Fibroblast of peridontal ligament (primary cell): Measurements from ENCODE around the gene MAPT.

ENCODE experiments used
- DNase-seq: peaks from one replicate; pipeline ENCODE4 v3.0.0-alpha.2; 2010; ENCODE audit errors: extremely low read depth

MAPT gene

DNA sequence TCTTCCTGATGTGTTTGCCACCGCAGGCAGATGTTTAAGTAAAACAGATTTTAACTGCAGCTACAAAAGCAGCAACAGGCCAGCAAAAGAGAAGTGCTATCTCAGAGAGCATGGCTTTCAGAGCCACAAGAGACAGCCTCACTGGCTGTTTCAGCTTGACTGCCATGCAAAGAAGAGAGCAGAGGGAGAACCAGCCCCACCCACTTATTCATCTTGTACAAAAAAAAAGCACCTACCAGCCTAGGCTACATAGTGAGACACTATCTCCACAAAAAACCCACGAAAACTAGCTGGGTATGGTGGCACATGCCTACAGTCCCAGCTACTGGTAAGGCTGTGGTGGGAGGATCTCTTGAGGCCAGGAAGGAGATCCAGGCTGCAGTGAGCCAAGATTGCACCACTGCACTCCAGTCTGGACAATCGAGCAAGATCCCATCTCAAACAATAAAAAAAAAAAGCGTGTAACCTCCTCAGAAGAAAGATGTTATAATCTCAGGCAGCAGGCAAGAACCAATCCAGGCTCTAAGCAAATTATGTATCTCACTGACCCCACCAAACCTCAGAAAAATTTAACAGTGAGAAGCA is 134.7 kb downstream of the MAPT start:
- DNase-seq: no peak

DNA sequence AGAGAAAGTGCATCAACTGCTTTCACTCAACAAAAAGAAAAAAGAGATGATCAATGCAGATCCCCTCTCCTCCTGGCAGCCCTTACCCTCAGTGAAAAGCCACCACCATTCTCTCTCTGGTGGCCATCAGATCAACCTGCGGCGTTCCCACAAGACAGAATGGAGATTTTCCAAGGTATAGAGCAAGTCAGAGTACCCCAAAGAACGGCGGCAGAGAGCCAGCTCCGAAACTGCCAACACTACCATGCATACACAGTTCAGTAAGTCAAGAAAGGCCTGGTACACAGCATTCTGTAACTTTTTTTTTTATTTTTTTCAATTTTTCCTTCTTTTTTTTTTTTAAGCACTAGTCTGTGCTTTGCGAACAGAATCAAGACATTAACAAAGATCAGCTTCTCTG is 135.3 kb downstream of the MAPT start:
- no peak for DNase-seq

DNA sequence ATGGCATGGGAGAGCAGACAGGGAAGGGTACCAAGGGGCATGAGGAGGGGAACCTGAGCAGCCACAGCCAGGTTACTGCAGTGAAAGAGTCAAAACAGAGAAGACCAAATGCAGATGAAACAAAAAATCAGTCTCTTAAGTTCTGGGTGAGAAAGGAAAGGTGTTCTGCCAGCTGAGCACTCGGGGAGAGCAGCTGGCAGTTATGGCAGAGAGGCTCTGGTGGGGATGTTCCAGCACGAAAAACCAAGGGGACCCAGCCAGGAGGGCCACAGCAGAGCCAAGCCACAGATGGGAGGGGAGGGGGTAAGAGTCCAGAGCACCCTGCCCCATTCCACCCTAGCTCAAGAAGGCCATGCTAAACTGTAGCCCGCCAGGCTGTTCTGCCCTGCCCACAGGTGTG is 136.4 kb downstream of the MAPT start:
- DNase-seq: no peak

DNA sequence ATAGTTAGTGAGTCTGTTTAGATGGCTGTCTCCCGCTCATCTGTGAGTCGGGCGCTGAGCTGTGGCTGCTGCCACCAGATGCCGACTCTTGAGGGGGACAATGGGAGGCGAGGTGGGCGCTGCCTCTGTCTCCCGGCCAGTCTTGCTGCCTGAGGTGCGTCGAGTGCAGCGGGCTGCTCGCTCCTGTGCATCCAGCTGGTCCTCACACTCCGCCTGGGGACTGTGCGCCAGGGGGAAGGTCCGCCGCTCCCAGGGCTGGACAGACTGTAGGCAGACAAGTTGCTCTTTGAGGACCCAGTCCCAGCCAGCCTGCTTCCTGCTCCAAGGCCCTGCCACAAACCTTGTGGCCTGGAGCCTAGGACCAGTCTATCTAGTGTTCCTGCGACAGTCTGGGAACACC is 137.1 kb downstream of the MAPT start:
- no peak for DNase-seq

DNA sequence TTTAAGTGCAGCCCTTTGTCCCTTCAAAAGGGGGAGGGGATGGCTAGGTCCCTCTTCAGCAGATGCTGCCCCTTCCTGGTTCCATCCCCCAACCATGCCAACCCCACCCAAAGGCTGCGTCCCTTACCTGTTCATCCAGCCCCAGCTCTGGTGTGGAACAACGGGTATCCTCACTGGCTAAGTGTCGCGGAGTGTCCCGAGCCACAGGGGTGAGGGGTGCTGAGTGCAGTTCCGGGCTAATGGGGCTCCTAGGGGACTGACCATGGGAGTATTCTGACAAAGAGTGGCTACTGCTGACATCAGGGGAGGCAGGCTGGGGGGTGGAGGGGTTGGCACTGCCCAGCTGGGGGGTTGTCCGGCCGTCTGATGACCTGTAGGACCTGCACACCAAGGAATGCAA is 137.6 kb downstream of the MAPT start:
- DNase-seq: no peak

DNA sequence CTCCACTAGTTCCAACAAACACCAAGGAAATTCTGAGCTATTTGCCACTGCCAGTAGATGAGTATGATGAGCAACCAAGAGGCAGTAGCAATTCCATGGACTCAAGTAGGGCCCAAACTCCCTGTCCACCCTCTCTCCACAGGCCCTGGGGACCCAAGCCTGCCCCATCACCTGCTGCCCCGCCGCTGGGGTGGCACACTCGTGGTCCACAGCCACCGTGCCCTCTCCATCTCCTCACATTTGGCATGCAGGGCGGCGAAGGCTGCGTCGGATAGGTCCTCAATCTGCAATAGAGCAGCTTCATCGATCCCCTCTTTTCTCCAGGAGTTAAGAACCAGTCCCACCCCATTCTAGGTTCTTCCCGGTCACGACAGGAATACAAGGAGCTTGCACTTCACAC is 138.6 kb downstream of the MAPT start:
- no peak for DNase-seq

DNA sequence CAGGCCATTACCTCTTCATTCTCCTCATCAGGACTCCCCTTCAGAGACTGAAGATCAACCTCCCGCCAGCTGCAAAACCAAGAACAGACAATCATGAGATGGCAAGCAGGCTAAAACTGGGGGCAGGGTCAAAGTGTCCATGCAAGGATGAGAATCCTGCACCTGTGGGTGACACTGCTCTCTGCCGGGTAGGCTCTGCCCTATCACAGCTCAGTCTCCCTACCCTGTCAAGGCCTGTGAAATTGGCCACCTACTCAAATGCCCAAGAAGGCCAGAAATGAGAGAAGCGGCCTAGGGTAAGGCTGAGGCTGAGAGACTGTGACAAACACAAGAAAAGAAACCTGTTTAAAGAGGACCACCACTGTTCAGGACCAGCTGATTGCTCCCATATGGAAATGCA is 139.0 kb downstream of the MAPT start:
- no peak for DNase-seq

DNA sequence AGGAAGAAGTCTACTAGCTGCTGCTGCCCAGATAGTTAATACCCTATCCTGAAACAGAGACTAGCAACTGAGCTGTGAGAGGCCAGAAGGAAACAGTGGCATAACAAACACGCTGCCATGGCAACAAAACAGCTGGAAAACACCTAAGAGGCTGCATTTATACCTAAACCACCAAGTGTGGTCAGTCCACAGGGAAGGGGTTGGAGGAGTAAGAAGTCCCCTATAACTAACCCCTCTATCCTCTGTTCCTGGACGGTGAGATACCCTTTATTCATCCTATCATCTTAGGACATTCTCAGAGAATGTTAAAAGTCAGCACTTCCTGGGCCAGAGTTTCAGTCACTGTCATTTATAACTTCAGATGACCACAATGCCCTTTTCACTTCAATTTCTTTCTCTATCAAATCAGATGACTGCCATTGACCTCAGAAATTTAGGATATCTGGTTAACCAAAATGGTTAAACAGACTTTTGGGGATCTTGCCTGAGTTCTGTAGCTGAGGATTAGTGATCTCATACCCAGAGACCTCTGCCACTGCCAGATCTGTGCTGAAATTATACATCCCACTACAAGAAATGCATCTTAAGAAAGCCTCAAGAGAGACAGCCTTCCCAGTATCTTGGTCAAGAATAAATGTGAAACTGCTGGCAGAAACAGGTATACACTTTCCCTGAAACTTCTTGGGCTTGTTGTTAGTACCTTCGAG is 140.9 kb downstream of the MAPT start:
- DNase-seq: no peak

DNA sequence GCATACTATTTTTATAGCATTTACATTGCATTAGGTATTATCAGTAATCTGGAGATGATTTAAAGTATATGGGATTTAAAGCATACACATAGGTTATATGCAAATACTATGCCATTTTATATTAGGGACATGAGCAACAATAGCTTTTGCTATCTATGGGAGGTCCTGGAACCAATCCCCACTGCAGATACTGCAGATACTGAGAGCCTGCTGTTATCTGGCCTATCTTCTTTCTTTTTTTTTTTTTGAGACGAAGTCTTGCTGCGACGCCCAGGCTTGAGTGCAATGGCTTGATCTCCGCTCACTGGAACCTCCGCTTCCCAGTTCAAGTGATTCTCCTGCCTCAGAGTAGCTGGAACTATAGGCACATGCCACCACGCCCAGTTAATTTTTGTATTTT is 142.1 kb downstream of the MAPT start:
- no peak for DNase-seq

DNA sequence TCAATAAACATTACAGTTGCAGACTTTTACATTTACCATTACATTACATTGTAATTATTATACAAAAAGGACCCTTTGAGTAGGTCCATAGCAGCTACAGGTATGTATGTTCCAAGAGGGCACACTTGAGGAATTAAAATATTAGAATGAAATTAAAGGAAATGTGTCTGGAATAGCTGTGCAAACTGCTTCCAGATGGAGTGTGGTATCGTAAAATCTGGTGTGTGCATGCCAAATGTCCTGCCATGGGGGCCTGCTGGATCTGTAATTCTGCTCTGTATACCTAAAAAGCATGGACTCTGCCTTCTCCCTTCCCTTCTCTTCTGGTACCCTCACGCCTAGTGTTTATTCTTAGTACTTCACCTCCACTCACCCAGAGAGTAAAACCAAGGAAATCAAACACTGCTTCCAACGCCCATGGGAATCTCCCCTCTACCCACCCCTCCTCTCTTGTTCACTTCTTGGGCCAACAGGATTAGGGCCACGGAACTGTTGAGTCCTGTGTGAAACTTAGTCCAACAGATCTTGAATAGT is 143.4 kb downstream of the MAPT start:
- DNase-seq: no peak

DNA sequence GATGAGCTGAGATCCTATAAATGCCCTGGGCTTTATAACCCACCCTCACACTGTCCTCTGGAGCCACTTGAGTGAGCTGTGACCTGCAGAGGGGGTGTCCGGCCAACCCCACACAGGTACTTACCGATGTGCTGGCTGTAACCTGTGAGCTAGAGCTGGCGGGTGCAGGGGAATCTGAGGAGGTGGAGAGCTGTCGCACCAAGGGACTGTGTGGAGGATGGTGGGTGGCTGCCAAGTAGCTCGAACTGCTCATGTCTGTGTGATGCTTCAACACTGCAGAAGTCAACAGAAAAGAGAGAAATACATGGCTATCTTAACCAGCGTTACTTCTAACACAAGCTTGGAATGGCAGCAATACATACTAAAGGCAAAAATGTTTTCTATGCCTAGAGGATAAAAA is 144.1 kb downstream of the MAPT start:
- no peak for DNase-seq

DNA sequence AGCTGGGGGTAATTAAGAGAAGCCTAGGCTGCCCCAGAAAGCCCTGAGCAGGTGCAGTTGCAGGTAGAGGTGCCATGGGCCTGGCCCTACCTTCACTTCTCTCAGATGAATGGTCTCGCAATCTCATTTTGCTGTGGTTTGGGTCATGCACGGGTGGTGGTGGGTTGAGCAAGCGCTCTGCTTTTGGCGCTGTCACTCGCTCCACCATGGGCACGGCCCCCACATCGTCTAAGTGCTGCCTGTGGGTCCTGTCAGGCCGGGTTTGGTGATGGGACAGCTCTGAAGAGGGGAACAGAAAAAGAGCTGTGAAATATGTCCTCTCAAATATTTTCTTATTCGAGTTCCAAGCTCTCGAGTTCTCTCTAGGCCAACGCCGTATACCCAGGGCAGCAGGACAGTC is 144.6 kb downstream of the MAPT start:
- DNase-seq: no peak

DNA sequence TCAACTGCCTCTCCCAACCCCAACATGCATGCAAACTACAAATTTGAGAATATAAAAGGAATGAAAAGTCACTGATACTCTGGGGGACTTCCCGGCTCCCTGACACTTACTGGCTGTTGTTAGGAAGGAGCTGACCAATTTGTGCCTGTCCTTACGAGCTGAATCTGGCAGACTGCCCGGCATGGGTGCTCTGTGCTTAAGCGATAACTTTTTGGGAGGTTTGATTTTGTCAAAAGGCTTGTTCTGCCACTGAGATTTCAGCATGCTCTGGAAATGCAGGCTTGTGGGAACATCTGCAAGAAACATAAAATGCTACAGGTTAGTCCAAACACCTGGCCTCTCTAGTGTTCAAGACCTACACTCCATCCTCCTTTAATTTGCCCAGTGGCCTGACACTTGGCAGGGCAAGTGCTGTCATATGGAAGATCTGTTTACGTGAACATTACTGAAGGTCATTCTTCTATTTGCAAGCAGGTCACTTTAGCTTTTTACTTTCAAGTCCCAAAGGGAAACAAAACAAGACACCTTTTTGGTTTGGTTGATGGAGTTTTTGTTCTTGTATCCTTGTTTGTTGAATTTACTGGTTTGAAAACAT is 145.3 kb downstream of the MAPT start:
- no peak for DNase-seq

DNA sequence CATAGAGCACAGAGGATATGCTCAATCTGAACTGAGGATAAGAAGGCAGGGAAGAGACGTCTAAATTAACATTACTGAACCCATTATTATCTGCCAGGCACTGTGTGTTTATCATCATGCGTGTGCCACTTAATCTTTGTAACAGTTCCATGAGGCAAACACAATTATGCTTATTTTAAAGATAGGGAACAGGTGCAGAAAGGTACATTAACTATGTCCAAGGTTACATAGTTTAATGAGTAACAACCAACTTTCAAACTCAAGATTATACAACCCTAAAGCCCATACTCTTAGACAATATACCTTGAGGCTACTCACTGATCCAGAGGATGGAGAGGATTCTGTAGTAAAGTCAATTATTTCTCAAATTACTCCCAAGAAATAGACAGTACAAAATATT is 147.9 kb downstream of the MAPT start:
- no peak for DNase-seq

DNA sequence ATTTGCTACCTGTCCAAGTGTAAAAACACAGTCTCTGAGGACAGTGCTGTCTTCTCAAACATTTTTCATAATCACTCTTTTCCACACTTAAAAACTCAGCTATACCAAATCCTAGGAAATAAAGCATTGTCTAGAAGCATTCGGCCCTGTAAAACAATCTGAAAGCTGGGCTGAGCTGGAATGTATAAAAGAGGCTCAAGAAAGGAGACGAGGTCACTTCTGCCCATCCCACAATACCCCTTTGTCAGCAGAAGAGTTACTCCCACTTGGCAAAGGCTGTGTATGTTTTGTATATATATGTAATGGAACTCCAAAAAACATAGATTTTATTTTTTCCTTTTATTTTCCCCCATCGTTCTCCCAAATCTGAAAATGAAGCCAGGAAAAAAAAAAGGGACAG is 148.6 kb downstream of the MAPT start:
- DNase-seq: no peak

DNA sequence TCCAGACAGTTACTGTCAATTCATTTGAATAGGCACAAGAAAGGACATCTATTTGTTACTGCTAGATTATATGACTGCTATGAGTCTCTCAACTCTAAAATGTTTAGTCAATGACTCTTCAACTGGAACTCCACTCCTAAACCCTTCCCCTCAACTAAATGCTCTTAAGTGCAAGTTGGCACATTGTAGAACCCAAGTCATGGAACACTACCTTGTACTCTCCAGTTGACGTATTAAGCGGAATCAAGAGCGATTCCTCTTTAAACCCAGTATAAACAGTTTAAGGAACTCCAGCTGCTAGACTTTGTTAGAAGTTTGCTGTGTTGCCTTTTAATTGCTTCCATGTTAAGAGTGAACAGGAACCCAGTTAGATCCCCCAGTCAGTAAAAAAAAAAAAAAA is 149.3 kb downstream of the MAPT start:
- DNase-seq: peak; percentile 69

DNA sequence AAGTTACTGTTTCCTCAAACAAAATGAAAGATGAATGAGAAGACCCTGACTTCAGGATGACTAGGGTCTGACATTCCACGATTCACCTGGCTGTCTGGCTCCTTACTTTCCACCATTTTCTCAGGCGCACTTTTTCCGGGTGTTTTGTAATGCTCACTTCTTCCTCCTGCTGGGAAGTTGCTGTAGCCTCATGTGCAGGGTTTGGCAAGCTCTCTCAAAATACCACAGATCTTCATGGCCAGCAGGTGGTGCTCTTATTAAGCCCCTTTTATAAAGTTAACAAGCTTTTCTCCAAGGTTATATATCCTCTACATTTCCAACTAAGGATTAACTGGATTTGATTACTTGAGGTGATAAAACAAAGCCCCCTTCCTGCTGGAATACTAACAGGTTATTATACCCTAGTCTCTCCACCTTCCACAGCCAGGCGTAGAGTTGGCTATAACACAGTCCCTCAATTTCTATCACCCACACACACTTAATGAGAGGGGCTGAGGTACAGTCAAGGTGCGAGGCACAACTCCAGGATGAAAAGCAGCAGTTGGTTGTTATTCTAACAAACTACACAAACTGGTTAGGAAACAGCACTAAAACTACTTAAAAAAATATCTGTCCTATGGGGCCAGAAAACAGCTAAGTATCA is 150.1 kb downstream of the MAPT start:
- DNase-seq: peak; percentile 96

DNA sequence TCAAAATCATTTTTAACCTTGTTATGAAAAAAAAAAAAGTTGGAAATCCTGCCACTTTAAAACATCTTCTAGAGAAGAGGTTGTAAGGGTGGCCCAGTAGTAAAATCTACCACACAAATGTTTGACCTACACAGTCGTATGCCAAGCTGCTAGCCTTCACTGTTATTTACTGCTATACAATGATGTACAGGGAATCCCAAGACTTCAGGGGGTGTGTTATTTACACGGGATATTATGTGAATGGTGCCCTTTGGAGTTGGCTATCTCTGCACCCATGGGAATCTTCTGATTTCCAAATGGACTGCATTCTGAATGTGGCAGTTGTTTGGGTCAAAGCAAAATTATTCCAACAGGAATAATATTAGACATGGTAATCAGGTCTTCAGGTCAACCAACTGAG is 150.6 kb downstream of the MAPT start:
- DNase-seq: no peak

DNA sequence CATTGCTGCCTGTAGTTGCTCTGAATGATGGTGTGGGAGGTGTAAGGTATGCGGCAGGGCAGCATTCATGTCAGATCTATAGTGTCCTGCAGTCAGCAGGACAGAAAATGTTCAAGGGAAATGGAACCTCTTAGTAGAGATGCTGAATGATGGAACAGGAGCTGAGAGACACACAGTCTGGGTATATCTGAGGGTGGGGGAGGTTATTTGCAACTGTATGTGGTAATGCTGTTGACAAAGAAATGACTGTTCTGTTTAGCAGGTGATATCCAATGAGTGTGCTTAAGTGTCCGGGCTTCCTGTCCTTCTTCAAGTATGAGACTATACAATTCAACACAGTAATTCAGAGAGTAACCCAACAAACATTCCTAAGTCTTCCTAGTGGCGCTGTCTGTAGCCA is 151.3 kb downstream of the MAPT start:
- DNase-seq: no peak

DNA sequence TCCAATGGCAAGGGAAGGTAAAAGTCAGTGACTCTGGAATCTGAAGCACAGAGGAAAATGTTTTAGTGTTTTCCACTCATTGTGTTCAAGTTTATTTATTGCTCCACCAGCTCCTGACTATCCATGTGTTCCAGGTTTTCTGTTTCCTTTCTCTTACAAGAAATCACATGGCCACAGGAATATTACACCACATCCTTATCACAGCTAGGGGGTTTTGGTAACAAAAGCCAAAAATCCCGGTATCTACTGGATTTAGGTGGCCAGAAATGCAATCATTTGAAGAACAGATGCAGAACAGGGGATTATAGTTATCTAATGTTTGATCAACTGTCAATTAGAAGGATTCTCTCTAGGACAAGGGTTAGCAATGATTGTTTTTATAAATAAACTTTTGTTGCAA is 152.6 kb downstream of the MAPT start:
- DNase-seq: peak; percentile 41

DNA sequence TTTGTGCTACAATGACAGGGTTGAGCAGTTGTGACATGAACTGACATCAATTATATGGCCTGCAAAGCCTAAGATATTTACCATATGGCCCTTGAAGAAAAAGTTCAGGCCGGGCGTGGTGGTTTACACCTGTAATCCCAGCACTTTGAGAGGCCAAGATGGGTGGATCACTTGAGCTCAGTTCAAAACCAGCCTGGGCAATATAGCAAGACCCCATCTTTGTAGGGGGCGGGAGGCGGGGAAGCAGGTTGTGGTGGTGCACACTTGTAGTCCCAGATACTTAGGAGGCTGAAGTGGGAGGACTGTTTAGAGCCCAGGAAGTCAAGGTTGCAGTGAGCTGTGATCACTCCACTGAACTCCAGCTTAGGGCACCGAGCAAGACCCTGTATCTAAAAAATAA is 153.0 kb downstream of the MAPT start:
- no peak for DNase-seq

DNA sequence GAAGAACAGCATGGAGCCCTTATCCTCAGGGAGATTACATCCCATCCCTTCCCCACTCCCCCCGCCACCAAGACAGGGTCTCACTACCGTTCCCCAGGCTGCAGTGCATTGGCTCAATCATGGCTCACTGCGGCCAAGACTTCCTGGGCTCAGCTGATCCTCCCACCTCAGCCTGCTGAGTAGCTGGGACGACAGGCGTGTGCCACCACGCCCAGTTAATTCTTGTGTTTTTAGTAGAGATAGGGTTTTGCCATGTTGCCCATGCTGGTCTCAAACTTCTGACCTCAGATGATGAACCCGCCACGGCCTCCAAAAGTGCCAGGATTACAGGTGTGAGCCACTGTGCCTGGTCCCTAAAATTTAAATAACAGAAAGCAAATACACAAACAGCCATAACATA is 153.5 kb downstream of the MAPT start:
- no peak for DNase-seq

DNA sequence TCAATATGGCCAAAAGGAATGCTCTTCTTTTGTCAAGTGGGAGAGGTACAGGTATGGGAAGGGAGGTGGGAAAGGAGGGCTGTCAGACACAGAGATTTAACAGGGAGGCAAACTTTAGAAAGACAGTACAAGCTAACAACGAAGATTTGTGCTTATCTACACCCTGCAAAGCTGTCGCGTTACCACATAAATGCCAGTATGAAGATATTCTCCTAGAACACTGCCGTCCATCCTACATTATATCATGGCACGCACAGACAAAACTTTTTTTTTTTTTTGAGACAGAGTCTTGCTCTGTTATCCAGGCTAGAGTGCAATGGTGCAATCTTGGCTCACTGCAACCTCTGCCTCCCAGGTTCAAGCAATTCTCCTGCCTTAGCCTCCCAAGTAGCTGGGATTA is 155.3 kb downstream of the MAPT start:
- no peak for DNase-seq
